HG02885 (cell line): ENCODE results near the gene SART3.

Experiments
- ATAC-seq: cut with Tn5 transposase; IDR thresholded peaks from one replicate; pipeline ENCODE4 v1.9.1; 2021; ENCODE audit warnings: mild to moderate bottlenecking; ENCODE audit not compliant: unreplicated experiment, poor library complexity

The SART3 gene

GRCh38 chr12:108527166-108527496 lies 33.8 kb downstream of the SART3 start:
- no peak for ATAC-seq

- ATAC-seq, result no peak
These were observed 34.3 kb downstream of the SART3 start for GRCh38 chr12:108526482-108527165.

- no peak for ATAC-seq
These were observed 35.3 kb downstream of the SART3 start for GRCh38 chr12:108525681-108526080.

GRCh38 chr12:108523365-108523764 lies 37.6 kb downstream of the SART3 start:
- no peak for ATAC-seq

- ATAC-seq, result no peak
These were observed 41.4 kb downstream of the SART3 start for GRCh38 chr12:108519558-108519957.

- ATAC-seq, result no peak
These were observed 42.1 kb downstream of the SART3 start for GRCh38 chr12:108518716-108519496.

GRCh38 chr12:108518101-108518715 lies 42.8 kb downstream of the SART3 start:
- no peak for ATAC-seq

- no peak for ATAC-seq
These were observed 43.5 kb downstream of the SART3 start for GRCh38 chr12:108517288-108518100.

- no peak for ATAC-seq
These were observed 44.3 kb downstream of the SART3 start for GRCh38 chr12:108516511-108517275.

- ATAC-seq, result no peak
These were observed 45.1 kb downstream of the SART3 start for GRCh38 chr12:108515916-108516315.

GRCh38 chr12:108514973-108515814 lies 45.8 kb downstream of the SART3 start, which contains the start of gene FICD:
TSS of gene FICD (plus strand) at chr12:108515277. CDS start at chr12:108516973, 1,696 bp downstream.
- peak; percentile 89 for ATAC-seq

GRCh38 chr12:108514468-108514972 lies 46.5 kb downstream of the SART3 start:
- ATAC-seq, result no peak

- no peak for ATAC-seq
These were observed 49.1 kb downstream of the SART3 start for GRCh38 chr12:108511633-108512540.

- no peak for ATAC-seq
These were observed 50.1 kb downstream of the SART3 start for GRCh38 chr12:108510836-108511235.

- ATAC-seq, result no peak
These were observed 51.2 kb downstream of the SART3 start for GRCh38 chr12:108509806-108510205.

- no peak for ATAC-seq
These were observed 52.9 kb downstream of the SART3 start for GRCh38 chr12:108507971-108508642.

- ATAC-seq, result no peak
These were observed 55.8 kb downstream of the SART3 start for GRCh38 chr12:108505129-108505528.
